HepG2 (cell line): ENCODE results near the gene IYD. TPM values are rescaled to one million over a fixed set of nuclear protein-coding genes. Genes with fewer than 3 reads are reported as not detected.

Experiments used
- ATAC-seq: fragments of 200-7000 bp; cut with Tn5 transposase; 3 replicates; pipeline ENCODE4 v1.9.1; 2020; ENCODE audit warnings: mild to moderate bottlenecking, moderate library complexity
- BruUV-seq: library from RNA; stranded (reverse); fragments of 400-500 nt; replicated peaks from 2 replicates; lab custom pipeline; 2021; lab: Mats Ljungman, UMichigan
- CTCF ChIA-PET: fragments of 300-600 bp; formaldehyde crosslinking; extraction: SDS; loops from one replicate; lab custom pipeline; 2021; ENCODE audit warnings: low total read pairs, inconsistent platforms, low intra/inter-chr PET ratio; lab: Yijun Ruan, JAX
- POLR2A ChIA-PET: fragments of 350-600 bp; sonication (Branson Sonifier 250); formaldehyde crosslinking; loops from one replicate; lab custom pipeline; 2020; ENCODE audit warnings: antibody characterized with exemption, inconsistent platforms; lab: Yijun Ruan, JAX
- DNase-seq: peaks from one replicate; pipeline ENCODE4 v3.0.0-alpha.2; 2015; ENCODE audit warnings: low spot score
- FAIRE-seq: peaks from 3 replicates; lab custom pipeline; 2011; peaks lifted over from hg19 to GRCh38; lab: Jason Lieb, UNC
- H2AFZ ChIP-seq: one replicate; pipeline ENCODE4 v1.6.1; 2011; ENCODE audit warnings: low read length, inconsistent platforms
- H3K27ac ChIP-seq: fragments of 300-600 bp; 3 replicates; pipeline ENCODE4 v1.8.0; 2011; ENCODE audit warnings: mixed run types, mild to moderate bottlenecking, mixed read lengths, low read length, inconsistent platforms; ENCODE audit not compliant: insufficient read depth; ENCODE audit errors: extremely low read length
- H3K27me3 ChIP-seq, 2 experiments: fragments of 200-600 bp in 1 of 2; 2 replicates in 1 of 2; 3 replicates in 1 of 2; pipeline versions ENCODE4 v1.6.0 to v1.8.0; 2011; ENCODE audit warnings: low read length in 2 of 2, mild to moderate bottlenecking in 2 of 2, moderate library complexity in 2 of 2, inconsistent platforms in 1 of 2; ENCODE audit not compliant: insufficient read depth in 2 of 2, control insufficient read depth in 1 of 2
- H3K36me3 ChIP-seq, 2 experiments: fragments of 200-600 bp in 1 of 2; replicated peaks in 1 of 2; 2 replicates in 1 of 2; 3 replicates in 1 of 2; pipeline versions ENCODE4 v1.5.1 to v1.8.0; 2011; ENCODE audit warnings: low read length in 2 of 2, inconsistent platforms in 1 of 2; ENCODE audit not compliant: insufficient read depth in 2 of 2, control insufficient read depth in 1 of 2
- H3K4me1 ChIP-seq: 2 replicates; pipeline ENCODE4 v1.5.1; 2012; ENCODE audit warnings: low read length, inconsistent platforms; ENCODE audit not compliant: insufficient read depth
- H3K4me2 ChIP-seq: 2 replicates; pipeline ENCODE4 v1.6.0; 2011; ENCODE audit warnings: low read depth, low read length, inconsistent platforms
- H3K4me3 ChIP-seq, 3 experiments: fragments of 200-600 bp in 1 of 3; sonication (generic), shearing (Covaris generic) in 1 of 3; replicated peaks in 1 of 3; 2 replicates each; pipeline ENCODE4 v1.5.1; 2011 to 2016; ENCODE audit warnings: low read length in 3 of 3, inconsistent platforms in 2 of 3, low read depth in 2 of 3, mild to moderate bottlenecking in 2 of 3, control low read depth in 1 of 3, mixed read lengths in 1 of 3; ENCODE audit not compliant: insufficient read depth in 1 of 3
- H3K79me2 ChIP-seq: one replicate; pipeline ENCODE4 v1.6.1; 2011; ENCODE audit warnings: low read length, inconsistent platforms; ENCODE audit not compliant: insufficient read depth
- H3K9ac ChIP-seq: 2 replicates; pipeline ENCODE4 v1.6.0; 2011; ENCODE audit warnings: mild to moderate bottlenecking, low read depth, low read length, inconsistent platforms; ENCODE audit not compliant: insufficient read depth
- H3K9me3 ChIP-seq: 2 replicates; pipeline ENCODE4 v1.5.1; 2012; ENCODE audit warnings: mild to moderate bottlenecking, low read length
- H4K20me1 ChIP-seq: 2 replicates; pipeline ENCODE4 v1.6.0; 2011; ENCODE audit warnings: inconsistent platforms, mild to moderate bottlenecking, low read length, moderate library complexity; ENCODE audit not compliant: insufficient read depth
- BCLAF1 ChIP-seq: fragments of 450-650 bp; IDR thresholded peaks from 2 replicates; pipeline ENCODE4 v1.6.1; 2017; ENCODE audit warnings: mild to moderate bottlenecking
- CREBL2 ChIP-seq: sonication (generic); formaldehyde crosslinking; IDR thresholded peaks from 2 replicates; pipeline ENCODE4 v1.8.1; 2023; ENCODE audit warnings: missing genetic modification reagents, mild to moderate bottlenecking, borderline replicate concordance
- GPN1 ChIP-seq: sonication (generic); formaldehyde crosslinking; IDR thresholded peaks from 2 replicates; pipeline ENCODE4 v1.5.1; 2020; ENCODE audit warnings: missing genetic modification reagents, borderline replicate concordance
- HIVEP1 ChIP-seq: sonication (generic); formaldehyde crosslinking; IDR thresholded peaks from 2 replicates; pipeline ENCODE4 v1.4.0; 2020; ENCODE audit warnings: mild to moderate bottlenecking, missing genetic modification reagents
- MAF1 ChIP-seq: sonication (generic); formaldehyde crosslinking; IDR thresholded peaks from 2 replicates; pipeline ENCODE4 v1.5.0; 2020; ENCODE audit warnings: missing genetic modification reagents, borderline replicate concordance
- MATR3 ChIP-seq: sonication (generic); formaldehyde crosslinking; IDR thresholded peaks from 2 replicates; pipeline ENCODE4 v1.4.0; 2020; ENCODE audit warnings: missing genetic modification reagents
- NR1H2 ChIP-seq: sonication (generic); formaldehyde crosslinking; IDR thresholded peaks from 2 replicates; pipeline ENCODE4 v1.8.1; 2022; ENCODE audit warnings: low read depth, missing genetic modification reagents, borderline replicate concordance
- RORA ChIP-seq: sonication (generic); formaldehyde crosslinking; IDR thresholded peaks from 2 replicates; pipeline ENCODE4 v1.5.0; 2020; ENCODE audit warnings: mild to moderate bottlenecking, missing genetic modification reagents, moderate library complexity
- SNAPC5 ChIP-seq: sonication (generic); formaldehyde crosslinking; IDR thresholded peaks from 2 replicates; pipeline ENCODE4 v1.8.1; 2023; ENCODE audit warnings: mild to moderate bottlenecking, missing genetic modification reagents, borderline replicate concordance
- TCF7L2 ChIP-seq: IDR thresholded peaks from 2 replicates; pipeline ENCODE4 v1.6.1; 2011; ENCODE audit warnings: mild to moderate bottlenecking, low read depth, low read length, moderate library complexity
- TRIM24 ChIP-seq: sonication (generic); formaldehyde crosslinking; IDR thresholded peaks from 2 replicates; pipeline ENCODE4 v1.8.0; 2022; ENCODE audit warnings: mild to moderate bottlenecking, missing genetic modification reagents
- USF2 ChIP-seq, 2 experiments: sonication (generic) in 1 of 2; formaldehyde crosslinking in 1 of 2; IDR thresholded peaks; 2 replicates each; pipeline versions ENCODE4 v1.5.1 to v1.6.1; 2011 to 2020; ENCODE audit warnings: borderline replicate concordance in 1 of 2, low read depth in 1 of 2, low read length in 1 of 2, mild to moderate bottlenecking in 1 of 2, missing genetic modification reagents in 1 of 2, moderate library complexity in 1 of 2
- ZNF530 ChIP-seq: sonication (generic); formaldehyde crosslinking; IDR thresholded peaks from 2 replicates; pipeline ENCODE4 v1.5.0; 2020; ENCODE audit warnings: low read depth, mild to moderate bottlenecking, missing genetic modification reagents
- ZNF891 ChIP-seq: sonication (generic); formaldehyde crosslinking; IDR thresholded peaks from 2 replicates; pipeline ENCODE4 v1.5.0; 2020; ENCODE audit warnings: mild to moderate bottlenecking, missing genetic modification reagents
- WGBS: methylation state at CpG from one replicate; pipeline ENCODE4 v1.1.6; 2017; ENCODE audit warnings: low lambda C conversion rate; 5-methylcytosine and 5-hydroxymethylcytosine counted together
- in situ Hi-C: cut with HindIII; loops from 2 replicates; pipeline ENCODE4 v1.10.0; 2017; ENCODE audit warnings: low pct_unique_long_range_greater_than_20kb; ENCODE audit not compliant: extremely low pct_ligation_motif_present
- intact Hi-C: fragments of 100-400 bp; cut with micrococcal nuclease; formaldehyde crosslinking; loops from one replicate; pipeline ENCODE4 v1.10.0; 2022; ENCODE audit not compliant: unreplicated experiment
- polyA plus RNA-seq, 8 experiments: library from polyadenylated mRNA; depleted of rRNA in 3 of 8; stranded (reverse) in 7 of 8; unstranded in 1 of 8; fragments of >200 nt; fragmentation: Illumina TruSeq in 4 of 8; extraction: Trizol in 4 of 8; gene quantifications; 2 replicates each; pipeline versions ENCODE4 v1.2.1 to v1.2.3, GENCODE V29; 2011 to 2016; ENCODE audit warnings: low read depth in 4 of 8, missing spikeins in 1 of 8, mixed read lengths in 1 of 8; ENCODE audit not compliant: insufficient read depth in 1 of 8
- total RNA-seq, 5 experiments: library from RNA; depleted of rRNA; stranded (reverse); fragments of >200 nt; fragmentation: Illumina TruSeq; extraction: Trizol; gene quantifications; 2 replicates each; pipeline ENCODE4 v1.2.3, GENCODE V29; 2016; ENCODE audit warnings: low read depth in 1 of 5
- TF ChIP-seq, protein P1 (sequence below): sonication (generic); formaldehyde crosslinking; IDR thresholded peaks from 2 replicates; pipeline ENCODE4 v1.8.0; 2023; ENCODE audit warnings: mild to moderate bottlenecking, missing genetic modification reagents
- TF ChIP-seq, protein P2 (sequence below): sonication (generic); formaldehyde crosslinking; IDR thresholded peaks from 2 replicates; pipeline ENCODE4 v1.4.0; 2020; ENCODE audit warnings: mild to moderate bottlenecking, missing genetic modification reagents, borderline replicate concordance

IYD gene
- total and polyA plus RNA-seq, 2 of the 13 experiments (the other 11 are each of a cell fraction or from before 2014, with no cell fraction given) = 0.01 to 0.46 TPM

- no peaks in the 10 kb centered on the region for H4K20me1 ChIP-seq
- H2AFZ ChIP-seq = no peak overlapping the region
- H3K4me1 ChIP-seq = peaks cover 6% of the 10 kb centered on the region
- H3K27me3 ChIP-seq = no peaks in the 10 kb centered on the region
- intact Hi-C loops (no loop called here), in situ Hi-C loops (no loop called here)
- no peak for DNase-seq
- H3K79me2 ChIP-seq = no peaks in the 10 kb centered on the region
- H3K9me3 ChIP-seq = no peaks in the 10 kb centered on the region
- no peaks in the 10 kb centered on the region for H3K36me3 ChIP-seq
- no peak overlapping the region for H3K27ac ChIP-seq
- BruUV-seq = no TSS peak
- ChIA-PET CTCF (no interaction called here), POLR2A (no interaction called here)
- ATAC-seq = no peak
- no peak overlapping the region for H3K4me3 ChIP-seq
- no peak for FAIRE-seq
- WGBS = 33% methylated on average over 4 of the region's 4 CpGs
- H3K9ac ChIP-seq = no peak overlapping the region
- no peak overlapping the region for H3K4me2 ChIP-seq
- no peak for TF ChIP-seq RORA
- no peak for TF ChIP-seq TCF7L2
- TF ChIP-seq, protein P1, sequence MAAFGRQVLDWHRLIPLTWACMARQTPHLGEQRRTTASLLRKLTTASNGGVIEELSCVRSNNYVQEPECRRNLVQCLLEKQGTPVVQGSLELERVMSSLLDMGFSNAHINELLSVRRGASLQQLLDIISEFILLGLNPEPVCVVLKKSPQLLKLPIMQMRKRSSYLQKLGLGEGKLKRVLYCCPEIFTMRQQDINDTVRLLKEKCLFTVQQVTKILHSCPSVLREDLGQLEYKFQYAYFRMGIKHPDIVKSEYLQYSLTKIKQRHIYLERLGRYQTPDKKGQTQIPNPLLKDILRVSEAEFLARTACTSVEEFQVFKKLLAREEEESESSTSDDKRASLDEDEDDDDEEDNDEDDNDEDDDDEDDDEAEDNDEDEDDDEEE = no peak
- no peak for TF ChIP-seq HIVEP1 (CRISPR knock-in tag)
- TF ChIP-seq ZNF891 = no peak
- no peak for TF ChIP-seq ZNF530 (CRISPR knock-in tag)
- no peak for TF ChIP-seq BCLAF1
- no peak for TF ChIP-seq MAF1
- no peak for TF ChIP-seq MATR3 (CRISPR knock-in tag)
- TF ChIP-seq SNAPC5 (CRISPR knock-in tag) = no peak
- TF ChIP-seq, protein P2, sequence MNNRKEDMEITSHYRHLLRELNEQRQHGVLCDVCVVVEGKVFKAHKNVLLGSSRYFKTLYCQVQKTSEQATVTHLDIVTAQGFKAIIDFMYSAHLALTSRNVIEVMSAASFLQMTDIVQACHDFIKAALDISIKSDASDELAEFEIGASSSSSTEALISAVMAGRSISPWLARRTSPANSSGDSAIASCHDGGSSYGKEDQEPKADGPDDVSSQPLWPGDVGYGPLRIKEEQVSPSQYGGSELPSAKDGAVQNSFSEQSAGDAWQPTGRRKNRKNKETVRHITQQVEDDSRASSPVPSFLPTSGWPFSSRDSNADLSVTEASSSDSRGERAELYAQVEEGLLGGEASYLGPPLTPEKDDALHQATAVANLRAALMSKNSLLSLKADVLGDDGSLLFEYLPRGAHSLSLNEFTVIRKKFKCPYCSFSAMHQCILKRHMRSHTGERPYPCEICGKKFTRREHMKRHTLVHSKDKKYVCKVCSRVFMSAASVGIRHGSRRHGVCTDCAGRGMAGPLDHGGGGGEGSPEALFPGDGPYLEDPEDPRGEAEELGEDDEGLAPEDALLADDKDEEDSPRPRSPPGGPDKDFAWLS (CRISPR knock-in tag) = no peak
- no peak for TF ChIP-seq USF2 (IDR thresholded peaks at IDR 0.05; ENCODE audit: low read depth, low read length)
- TF ChIP-seq USF2 (CRISPR knock-in tag; IDR thresholded peaks at IDR 0.05; ENCODE audit: borderline replicate concordance) = no peak
- TF ChIP-seq GPN1 (CRISPR knock-in tag) = no peak
- TF ChIP-seq CREBL2 (CRISPR knock-in tag) = no peak
- TF ChIP-seq NR1H2 (CRISPR knock-in tag) = no peak
- no peak for TF ChIP-seq TRIM24
Observed at GRCh38 chr6:150382171-150382570, 13.4 kb downstream of the IYD start.
